ENCODE measurements around the gene ARHGAP1. TPM values are rescaled to one million over a fixed set of nuclear protein-coding genes. Genes with fewer than 3 reads are reported as not detected.

ARHGAP1 gene
- total and polyA plus RNA-seq, 2 of the 13 experiments (the other 11 are each of a cell fraction or from before 2014, with no cell fraction given), result 18.6 to 30.3 TPM

- no peak for TF ChIP-seq THAP8 (CRISPR knock-in tag; IDR thresholded peaks at IDR 0.05; ENCODE audit: borderline replicate concordance)
- peak; percentile 69; the same call in 1 of the 2 replicates for TF ChIP-seq ZSCAN31 (CRISPR knock-in tag; IDR thresholded peaks at IDR 0.05; ENCODE audit: low read depth)
- TF ChIP-seq SOX13 (IDR thresholded peaks at IDR 0.05), result peak; percentile 77
- peak in 1 of 2 experiments; percentile 96; a peak in 2 of 4 replicates for TF ChIP-seq SOX13 (CRISPR knock-in tag; conservative IDR thresholded peaks at IDR 0.05 in 1 of 2, IDR thresholded peaks at IDR 0.05 in 1 of 2)
- TF ChIP-seq ZBTB34 (CRISPR knock-in tag; IDR thresholded peaks at IDR 0.05), result no peak
- peak; percentile 95 for TF ChIP-seq ZNF609 (CRISPR knock-in tag; IDR thresholded peaks at IDR 0.05; ENCODE audit: borderline replicate concordance)
- TF ChIP-seq GABPB1 (CRISPR knock-in tag; IDR thresholded peaks at IDR 0.05), result peak; percentile 84
- TF ChIP-seq GMEB1 (CRISPR knock-in tag; IDR thresholded peaks at IDR 0.05; ENCODE audit: borderline replicate concordance), result peak; percentile 40; the same call in 1 of the 2 replicates
- peak; percentile 41; the same call in 1 of the 2 replicates for TF ChIP-seq NKX3-1 (CRISPR knock-in tag; IDR thresholded peaks at IDR 0.05)
- TF ChIP-seq ZBTB25 (CRISPR knock-in tag; IDR thresholded peaks at IDR 0.05), result peak; percentile 84
- TF ChIP-seq ZNF782 (CRISPR knock-in tag; IDR thresholded peaks at IDR 0.05; ENCODE audit: borderline replicate concordance), result no peak
- TF ChIP-seq ZSCAN25 (CRISPR knock-in tag; IDR thresholded peaks at IDR 0.05), result peak; percentile 98
- TF ChIP-seq ZFX (CRISPR knock-in tag; IDR thresholded peaks at IDR 0.05; ENCODE audit: low read depth), result peak; percentile 86
- TF ChIP-seq IKZF4 (CRISPR knock-in tag; IDR thresholded peaks at IDR 0.05; ENCODE audit: borderline replicate concordance, low read depth, not compliant biosample characterization), result no peak
- TF ChIP-seq MLLT10 (CRISPR knock-in tag; IDR thresholded peaks at IDR 0.05), result no peak
- no peak; the same call in 1 of the 2 replicates for TF ChIP-seq MEIS2 (CRISPR knock-in tag; IDR thresholded peaks at IDR 0.05)
- no peak for TF ChIP-seq ZNF660 (CRISPR knock-in tag; IDR thresholded peaks at IDR 0.05; ENCODE audit: borderline replicate concordance, low read depth)
Observed at GRCh38 chr11:46718155-46719019, 18.0 kb upstream of the ARHGAP1 start (continued).

Measured in HepG2 (cell line).